ENCODE measurements around the gene EID2B. TPM values are rescaled to one million over a fixed set of nuclear protein-coding genes. Genes with fewer than 3 reads are reported as not detected.
A peak's percentile ranks its signal among the peaks of the same experiment; 100 is the strongest.

The EID2B gene
- 2.6 to 4.0 TPM (median 2.8 TPM) in 3 replicates for total RNA-seq

DNA sequence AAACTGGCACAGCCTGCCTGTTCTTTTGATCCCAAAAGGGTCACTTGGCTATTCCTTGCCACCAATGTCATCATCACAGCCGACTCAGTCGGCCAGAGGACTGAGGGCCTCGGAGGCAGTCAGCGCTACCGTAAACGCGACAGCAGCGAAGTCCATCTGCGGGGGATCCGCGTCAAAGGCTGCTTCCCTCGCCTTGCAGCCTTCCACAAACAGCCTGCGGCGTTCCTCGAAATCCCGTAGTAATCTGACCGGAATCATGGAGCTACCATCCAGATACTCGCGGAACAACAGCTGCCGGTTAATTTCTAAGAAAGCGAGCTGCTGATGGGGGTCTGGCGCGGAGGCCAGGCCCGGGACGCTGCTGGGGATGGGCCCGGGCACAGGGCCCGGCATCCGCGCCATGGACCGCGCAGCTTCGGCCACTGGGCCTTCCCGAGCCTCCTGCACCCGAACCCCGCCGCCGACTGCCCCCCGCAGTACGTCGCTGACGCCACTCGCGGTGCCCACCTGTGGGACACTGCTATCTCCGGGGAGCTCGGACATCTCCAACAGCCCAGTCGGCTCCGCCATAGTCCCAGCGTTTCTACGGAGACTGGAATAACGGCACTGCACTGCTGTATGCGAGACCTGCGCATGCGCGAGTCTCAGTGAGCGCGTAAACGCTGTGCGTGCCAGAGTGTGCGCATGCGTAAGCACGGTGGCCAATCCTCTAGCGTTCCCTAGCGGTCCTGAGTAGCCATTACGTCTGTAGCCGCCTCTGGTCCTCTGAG, at the start of gene EID2B:
TSS of gene EID2B (minus strand) at position 620 of the 770 bp plus-strand sequence. CDS start at position 570, 50 bp downstream.
- H3K27me3 Mint-ChIP-seq (ENCODE audit: low read depth): no peaks in the 10 kb centered on the region
- peak within 1 kb of the TSS; percentile 92 for H3K4me3 Mint-ChIP-seq
- peaks cover 6% of the 10 kb centered on the region for H3K36me3 Mint-ChIP-seq
- H3K27ac Mint-ChIP-seq: peak within 1 kb of the TSS; percentile 92
- H3K4me1 Mint-ChIP-seq: peaks cover 14% of the 10 kb centered on the region
- H3K9me3 Mint-ChIP-seq: no peaks in the 10 kb centered on the region
- peak; percentile 83 for TF ChIP-seq CTCF (IDR thresholded peaks at IDR 0.05; ENCODE audit: unreplicated experiment)
- peak; percentile 95 to 98 for DNase-seq (ENCODE audit: low spot score in 2 of 2, unreplicated experiment in 2 of 2)

DNA sequence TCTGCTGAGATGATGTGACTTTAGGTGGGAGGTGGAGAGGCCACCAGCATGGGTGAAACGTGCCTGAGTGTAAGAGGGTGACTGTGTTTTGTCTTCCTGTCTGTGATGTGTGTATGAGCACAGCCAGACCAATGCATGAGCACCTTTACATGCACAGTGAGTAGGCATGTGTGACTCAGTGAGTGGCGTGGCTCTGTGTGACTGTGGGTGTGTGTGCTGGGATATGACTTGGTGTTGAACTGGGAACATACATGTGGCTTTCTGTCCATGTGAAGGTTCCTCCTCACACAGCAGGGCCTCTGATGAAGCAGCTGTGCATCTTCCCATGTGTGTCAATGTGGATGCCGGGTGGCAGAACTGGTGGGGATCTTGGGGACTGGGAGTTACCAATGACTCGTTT, 49.8 kb upstream of the EID2B start:
- Mint-ChIP-seq H3K27me3 (ENCODE audit: low read depth) (peaks cover 13% of the 10 kb centered on the region), H3K4me3 (no peak overlapping the region), H3K27ac (no peak overlapping the region), H3K4me1 (no peaks in the 10 kb centered on the region), H3K9me3 (peaks cover 8% of the 10 kb centered on the region), H3K36me3 (no peaks in the 10 kb centered on the region)
- no peak for DNase-seq (ENCODE audit: low spot score in 2 of 2, unreplicated experiment in 2 of 2)
- TF ChIP-seq CTCF (IDR thresholded peaks at IDR 0.05; ENCODE audit: unreplicated experiment): no peak

DNA sequence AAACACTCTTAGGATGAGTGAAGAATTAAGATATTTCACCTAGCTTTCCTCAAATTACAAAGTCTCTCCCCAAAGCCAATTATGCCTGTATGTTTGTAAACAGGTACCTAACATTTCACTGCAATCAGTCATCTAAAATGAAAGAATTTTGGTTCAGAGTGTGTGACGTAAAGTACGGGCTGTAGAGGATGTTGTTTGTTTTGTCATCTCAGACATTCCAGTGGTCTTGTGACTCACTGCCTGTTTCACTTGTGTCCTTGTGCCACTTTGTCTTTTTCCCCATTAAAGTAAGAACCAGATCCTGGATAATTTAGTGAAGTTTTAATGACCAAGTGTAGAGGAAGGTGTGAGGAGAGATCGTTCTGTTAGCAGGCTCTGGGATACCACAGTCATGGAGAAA, 36.0 kb upstream of the EID2B start:
- Mint-ChIP-seq H3K36me3 (no peaks in the 10 kb centered on the region), H3K27ac (no peak overlapping the region), H3K9me3 (peaks cover 11% of the 10 kb centered on the region), H3K27me3 (ENCODE audit: low read depth) (peaks cover 9% of the 10 kb centered on the region), H3K4me1 (no peaks in the 10 kb centered on the region), H3K4me3 (no peak overlapping the region)
- DNase-seq (ENCODE audit: low spot score in 2 of 2, unreplicated experiment in 2 of 2): no peak
- TF ChIP-seq CTCF (IDR thresholded peaks at IDR 0.05; ENCODE audit: unreplicated experiment): no peak

DNA sequence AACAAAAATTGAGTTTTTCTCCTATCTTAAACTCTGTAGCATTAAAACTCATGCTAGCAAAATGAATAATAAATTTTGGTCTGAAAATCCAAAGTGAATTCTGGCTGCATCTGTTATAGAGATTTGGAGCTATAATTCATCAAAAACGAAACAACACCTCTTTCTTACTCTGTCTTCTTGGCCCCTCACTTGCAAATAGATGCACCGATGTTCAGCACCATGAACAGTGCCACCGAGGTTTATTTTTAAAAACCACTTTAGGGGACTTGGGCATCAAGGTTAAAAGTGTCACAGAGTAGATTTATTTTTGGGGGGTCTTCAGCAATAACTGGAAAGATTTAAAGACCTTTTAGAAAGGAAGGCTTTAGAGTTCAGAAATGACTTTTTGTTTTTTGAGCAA, 33.4 kb upstream of the EID2B start:
- Mint-ChIP-seq H3K4me3 (no peak overlapping the region), H3K27ac (no peak overlapping the region)
- no peak for TF ChIP-seq CTCF (IDR thresholded peaks at IDR 0.05; ENCODE audit: unreplicated experiment)

GRCh38 chr19:39563408-39563807, 30.8 kb upstream of the EID2B start:
- no peak for DNase-seq (ENCODE audit: low spot score in 2 of 2, unreplicated experiment in 2 of 2)
- Mint-ChIP-seq H3K36me3 (no peaks in the 10 kb centered on the region), H3K9me3 (no peaks in the 10 kb centered on the region), H3K4me1 (peaks cover 3% of the 10 kb centered on the region), H3K4me3 (no peak overlapping the region), H3K27me3 (ENCODE audit: low read depth) (peaks cover 16% of the 10 kb centered on the region), H3K27ac (no peak overlapping the region)
- no peak for TF ChIP-seq CTCF (IDR thresholded peaks at IDR 0.05; ENCODE audit: unreplicated experiment)

More for the DNA sequence above, 33.4 kb upstream of the EID2B start:
- DNase-seq (ENCODE audit: low spot score in 2 of 2, unreplicated experiment in 2 of 2): no peak
- H3K36me3 Mint-ChIP-seq: no peaks in the 10 kb centered on the region
- peaks cover 18% of the 10 kb centered on the region for H3K27me3 Mint-ChIP-seq (ENCODE audit: low read depth)
- H3K9me3 Mint-ChIP-seq: no peaks in the 10 kb centered on the region
- no peaks in the 10 kb centered on the region for H3K4me1 Mint-ChIP-seq

All from mesothelial cell of epicardium (in vitro differentiated cells).